Measurements from ENCODE around the gene TMEM37.

Gene TMEM37

DNA sequence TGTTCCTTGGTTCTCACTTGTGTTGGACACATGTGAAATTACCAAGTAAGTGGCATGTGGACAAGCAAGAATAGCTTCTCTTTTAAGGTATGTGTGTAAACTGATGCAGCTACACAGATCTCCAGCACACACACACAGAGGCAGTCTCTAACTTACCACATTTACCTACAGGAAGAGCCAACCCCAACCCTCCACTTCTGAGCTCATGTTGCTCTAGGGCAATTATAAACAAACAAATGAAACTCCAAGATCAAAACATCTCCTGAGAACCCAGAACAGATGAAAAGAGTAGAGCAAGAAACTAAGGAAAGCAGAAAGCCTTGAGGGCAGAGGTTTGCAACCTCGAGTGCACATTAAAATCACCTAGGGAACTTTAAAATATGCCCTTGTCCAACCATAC, 16.0 kb upstream of the TMEM37 start:
- intact Hi-C loops (cut with DNase I), result no loop called here
- DNase-seq, result no peak

DNA sequence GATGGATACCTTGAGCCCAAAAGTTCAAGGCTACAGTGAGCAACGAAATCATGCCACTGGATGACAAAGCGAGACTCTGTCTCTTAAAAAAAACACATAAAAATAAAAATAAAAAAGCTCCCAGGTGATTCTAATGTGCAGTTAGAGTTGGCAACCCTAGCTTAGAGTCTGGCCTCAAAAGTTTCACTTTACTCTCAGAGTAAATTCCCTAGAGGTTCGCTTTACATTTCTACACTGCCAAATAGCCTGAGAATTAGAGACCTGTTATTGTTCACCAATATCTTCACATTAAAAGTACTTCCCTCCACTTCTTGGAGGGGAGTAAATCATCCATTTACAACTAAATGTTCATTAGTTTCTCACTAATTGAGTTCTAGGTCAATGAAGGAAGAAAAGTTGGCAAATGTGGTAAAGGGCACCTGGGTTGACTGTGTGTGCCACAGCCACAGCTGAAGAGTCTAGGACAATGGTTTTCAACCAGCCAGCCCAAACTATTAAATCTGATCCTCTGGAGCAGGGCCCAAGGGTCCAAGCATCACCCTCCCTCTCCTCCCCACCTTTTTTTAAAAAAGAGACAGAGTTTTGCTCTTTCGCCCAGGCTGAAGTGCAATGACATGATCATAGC, 15.2 kb upstream of the TMEM37 start:
- intact Hi-C loops (cut with DNase I), result no loop called here

DNA sequence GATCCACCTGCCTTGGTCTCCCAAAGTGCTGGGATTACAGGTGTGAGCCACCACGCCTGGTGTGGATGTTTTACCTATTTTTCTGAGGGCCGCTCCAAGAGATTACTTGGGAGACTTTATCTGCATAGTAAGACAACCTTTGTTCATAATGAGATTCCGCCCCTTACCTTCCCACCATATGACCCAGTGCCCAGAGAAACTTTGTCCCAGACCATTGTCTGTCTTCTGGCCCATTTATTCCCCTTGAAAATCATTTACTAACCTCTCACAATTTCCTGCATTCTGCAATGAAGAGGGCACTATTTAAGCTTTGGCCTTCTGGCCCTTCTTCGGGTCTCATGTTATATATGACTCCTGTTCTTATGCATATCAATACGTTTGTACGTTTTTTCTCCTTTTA, 13.7 kb upstream of the TMEM37 start:
- no peak for DNase-seq
- intact Hi-C loops (cut with DNase I), result no loop called here

More for the DNA sequence above, 15.2 kb upstream of the TMEM37 start:
- no peak for DNase-seq

DNA sequence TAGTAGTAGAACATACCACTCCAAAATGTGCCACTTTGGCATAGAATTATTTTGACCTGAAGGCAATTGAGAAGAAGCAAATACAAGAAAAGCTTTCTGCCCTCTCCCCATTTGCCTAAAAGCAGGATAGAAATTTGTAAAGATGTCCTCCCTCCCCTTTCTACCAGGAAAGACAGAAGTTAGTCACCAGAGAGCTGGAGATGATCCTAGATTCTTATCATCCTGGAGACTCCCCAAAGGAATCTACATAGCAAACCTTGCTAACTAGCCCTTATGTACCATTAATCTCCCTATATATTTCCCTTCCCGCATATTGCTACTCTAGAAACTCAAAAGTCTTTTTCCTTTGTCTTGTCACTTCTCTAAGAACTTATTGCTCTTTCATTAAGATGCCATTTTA, 12.6 kb upstream of the TMEM37 start:
- DNase-seq, result no peak
- intact Hi-C loops (cut with DNase I), result no loop called here

DNA sequence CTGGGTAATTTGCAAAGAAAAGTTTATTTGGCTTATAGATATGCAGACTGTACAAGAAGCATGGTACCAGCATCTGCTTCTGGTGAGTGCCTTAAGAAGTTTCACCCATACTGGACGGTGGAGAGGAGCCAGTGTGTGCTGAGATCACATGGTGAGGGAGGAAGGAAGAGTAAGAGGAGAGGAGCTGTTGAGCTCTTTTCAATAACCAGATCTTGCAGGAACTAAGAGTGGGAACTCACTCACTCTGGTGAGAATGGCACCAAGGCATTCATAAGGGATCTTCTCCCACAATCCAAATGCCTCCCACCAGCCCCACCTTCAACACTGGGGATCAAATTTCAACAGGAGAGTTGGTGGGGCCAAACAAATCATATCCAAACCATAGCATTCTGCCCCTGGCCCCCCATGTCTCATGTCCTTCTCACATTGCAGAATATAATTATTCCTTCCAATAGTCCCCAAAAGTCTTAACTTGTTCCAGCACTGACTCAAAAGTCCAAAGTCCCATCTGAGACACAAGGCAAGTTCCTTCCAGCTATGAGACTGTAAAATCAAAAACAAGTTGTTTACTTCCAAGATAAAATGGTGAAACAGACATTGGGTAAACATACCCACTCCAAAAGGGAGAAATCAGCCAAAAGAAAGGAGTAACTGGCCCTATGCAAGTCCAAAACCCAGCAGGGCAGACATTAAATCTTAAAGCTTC, 11.7 kb upstream of the TMEM37 start:
- DNase-seq, result peak in 1 of 42 donors; percentile 21

DNA sequence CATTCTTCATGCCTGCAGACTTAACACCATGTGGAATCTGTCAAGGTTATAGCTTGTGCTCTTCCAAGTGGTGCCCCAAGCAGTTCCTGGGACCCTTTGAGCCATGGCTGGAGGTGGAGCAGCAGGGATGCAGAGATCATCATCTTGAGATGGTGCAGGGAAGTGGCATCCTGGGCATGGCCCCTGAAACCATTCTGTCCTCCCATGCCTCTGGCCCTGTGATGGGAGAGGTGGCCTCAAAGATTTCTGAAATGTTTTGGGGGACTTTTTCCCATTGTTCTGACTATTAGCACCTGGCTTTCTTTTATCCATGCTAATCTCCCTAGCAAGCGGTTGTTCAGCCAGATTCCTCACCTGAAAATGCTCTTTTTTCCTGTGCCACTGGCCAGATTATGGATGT, 10.3 kb upstream of the TMEM37 start:
- DNase-seq, result peak in 2 of 42 donors; percentile 9 to 11
- intact Hi-C loops (cut with DNase I), result no loop called here

More for the DNA sequence above, 11.7 kb upstream of the TMEM37 start:
- intact Hi-C loops (cut with DNase I), result no loop called here

DNA sequence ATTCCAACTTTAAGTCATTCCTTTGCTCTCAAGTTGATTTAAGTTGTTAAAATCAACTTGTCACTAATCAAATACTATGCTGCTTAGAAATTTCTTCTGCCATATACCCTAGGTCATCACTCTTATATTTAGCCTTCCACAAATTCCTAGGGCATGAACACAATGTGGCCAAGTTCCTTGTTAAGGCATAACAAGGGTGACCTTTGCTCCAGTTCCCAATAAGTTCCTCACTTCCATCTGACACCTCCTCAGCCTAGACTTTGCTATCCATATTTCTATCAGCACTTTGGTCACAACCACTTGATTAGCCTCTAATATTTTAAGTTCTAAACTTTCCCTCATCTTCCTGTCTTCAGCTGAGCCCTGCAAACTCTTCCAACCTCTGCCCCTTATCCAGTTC, 9.9 kb upstream of the TMEM37 start:
- no peak for DNase-seq
- intact Hi-C loops (cut with DNase I), result no loop called here

DNA sequence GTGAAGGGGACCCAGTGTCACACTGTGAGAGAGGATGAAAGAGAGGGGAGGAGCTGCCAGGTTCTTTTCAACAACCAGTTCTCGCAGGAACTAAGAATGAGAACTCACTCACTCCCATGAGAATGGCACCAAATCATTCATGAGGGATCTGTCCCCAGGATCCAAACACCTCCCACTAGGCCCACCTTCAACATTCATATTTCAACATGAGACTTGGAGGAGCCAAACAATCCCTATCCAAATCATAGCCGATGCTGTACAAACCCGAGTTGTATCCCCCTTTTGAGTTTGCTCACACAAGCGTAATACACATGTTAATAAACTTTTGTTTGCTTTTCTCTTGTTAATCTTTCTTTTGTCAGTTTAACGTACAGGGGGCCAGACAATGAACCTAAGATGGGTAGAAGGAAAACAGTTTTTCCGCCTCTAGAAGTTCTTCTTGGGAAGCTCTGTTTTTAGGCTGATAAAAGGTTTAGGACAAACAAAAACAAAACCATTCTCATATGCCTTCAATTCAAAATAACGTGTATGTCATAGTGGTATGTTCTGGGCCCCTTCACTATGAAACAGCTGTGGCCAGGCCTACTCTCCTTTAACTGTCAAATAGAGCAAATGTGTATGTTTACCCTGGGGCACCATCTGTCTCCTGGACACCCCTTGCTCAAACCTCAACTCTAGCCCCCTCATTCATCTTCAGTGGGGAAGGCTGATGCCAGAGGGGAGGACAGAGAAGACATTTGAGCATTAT, 9.1 kb upstream of the TMEM37 start:
- no peak for DNase-seq
- intact Hi-C loops (cut with DNase I), result no loop called here

DNA sequence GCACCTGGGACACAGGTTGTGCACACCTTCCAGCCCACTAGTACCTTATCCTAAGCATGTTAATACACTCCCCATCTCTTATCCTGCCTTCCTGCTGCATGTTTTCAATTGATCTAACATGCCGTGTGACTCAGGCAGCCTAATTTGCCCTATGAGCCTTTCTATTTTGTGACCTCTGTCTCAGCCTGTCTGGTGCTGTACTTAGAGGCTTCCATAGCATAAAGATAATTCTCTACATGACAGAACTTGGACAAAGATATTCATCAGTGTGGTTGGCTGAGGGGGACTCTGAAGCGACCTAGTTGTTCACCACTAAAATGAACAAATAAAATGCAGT, 8.6 kb upstream of the TMEM37 start:
- intact Hi-C loops (cut with DNase I), result no loop called here
- no peak for DNase-seq

DNA sequence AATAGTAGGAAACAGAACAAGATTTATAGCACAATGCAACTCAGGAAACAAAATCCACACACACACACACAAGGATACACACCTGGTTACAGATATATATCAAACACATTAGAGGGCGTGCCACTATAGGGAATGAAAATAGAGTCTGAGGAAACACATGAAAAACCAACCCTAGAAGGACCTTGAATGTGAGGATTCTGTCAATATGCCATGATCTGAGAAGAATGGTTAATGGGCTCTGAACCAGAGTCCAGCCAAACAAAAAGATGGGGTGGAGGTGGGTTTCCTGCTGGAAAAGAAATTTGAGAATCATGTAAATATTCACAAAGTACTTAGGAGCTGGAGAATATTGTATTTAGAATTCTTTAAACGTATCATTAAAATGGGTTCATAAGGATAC, 7.8 kb upstream of the TMEM37 start:
- intact Hi-C loops (cut with DNase I), result no loop called here
- no peak for DNase-seq

DNA sequence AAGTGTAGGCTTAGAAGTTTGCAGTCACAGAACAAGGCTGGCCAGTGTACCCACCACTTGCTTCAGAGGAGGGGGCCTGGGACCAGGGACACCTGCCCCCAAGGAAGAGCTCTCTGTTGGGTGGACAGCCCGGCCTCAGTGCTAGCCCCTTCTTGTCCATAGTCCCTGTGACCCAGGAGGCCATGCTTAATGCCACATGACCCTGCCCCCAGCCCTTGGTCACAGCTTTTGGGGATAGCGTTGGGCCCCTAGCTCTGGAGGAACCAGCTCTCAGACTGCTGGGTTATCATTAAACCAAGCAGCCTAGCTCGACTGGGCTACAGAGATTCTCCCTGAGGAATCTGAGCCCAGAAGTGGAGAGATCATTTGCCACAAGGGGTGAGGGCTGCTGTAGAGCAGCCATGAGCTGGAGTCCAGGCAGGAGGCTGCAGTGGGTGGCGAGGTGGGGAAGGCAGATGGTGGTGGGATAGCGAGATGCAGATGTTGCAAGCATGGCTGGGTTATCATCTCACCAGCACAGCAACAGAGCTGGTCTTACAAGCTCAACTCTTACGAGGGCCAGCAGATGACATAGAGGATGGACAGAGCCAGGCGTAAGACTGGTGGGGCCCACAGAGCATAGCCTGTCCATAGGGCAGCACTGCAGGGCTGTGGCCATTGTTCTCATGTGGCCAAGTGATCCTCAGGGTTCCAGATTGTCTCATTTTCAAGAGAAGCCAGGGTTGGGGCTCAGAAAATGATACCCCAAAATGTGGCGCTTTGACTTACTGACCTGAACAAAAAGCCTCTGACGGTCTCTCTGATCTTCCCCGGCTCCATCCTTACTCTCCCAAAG, 7.2 kb upstream of the TMEM37 start:
- intact Hi-C loops (cut with DNase I), result no loop called here
- no peak for DNase-seq

DNA sequence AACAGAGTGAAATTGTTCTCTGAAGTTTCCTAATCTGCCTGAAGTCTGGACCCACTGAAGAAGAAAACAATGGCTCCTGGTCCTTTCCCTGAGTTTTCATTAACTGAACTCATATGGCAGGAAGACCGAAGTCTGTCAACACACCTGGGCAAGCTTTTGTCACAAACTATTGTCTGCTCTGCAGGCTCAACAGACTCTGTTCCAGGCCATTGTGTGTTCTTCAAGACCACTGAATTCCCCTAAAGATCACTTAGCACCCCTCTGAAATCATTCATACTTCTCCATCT, 6.6 kb upstream of the TMEM37 start:
- no peak for DNase-seq
- intact Hi-C loops (cut with DNase I), result no loop called here

DNA sequence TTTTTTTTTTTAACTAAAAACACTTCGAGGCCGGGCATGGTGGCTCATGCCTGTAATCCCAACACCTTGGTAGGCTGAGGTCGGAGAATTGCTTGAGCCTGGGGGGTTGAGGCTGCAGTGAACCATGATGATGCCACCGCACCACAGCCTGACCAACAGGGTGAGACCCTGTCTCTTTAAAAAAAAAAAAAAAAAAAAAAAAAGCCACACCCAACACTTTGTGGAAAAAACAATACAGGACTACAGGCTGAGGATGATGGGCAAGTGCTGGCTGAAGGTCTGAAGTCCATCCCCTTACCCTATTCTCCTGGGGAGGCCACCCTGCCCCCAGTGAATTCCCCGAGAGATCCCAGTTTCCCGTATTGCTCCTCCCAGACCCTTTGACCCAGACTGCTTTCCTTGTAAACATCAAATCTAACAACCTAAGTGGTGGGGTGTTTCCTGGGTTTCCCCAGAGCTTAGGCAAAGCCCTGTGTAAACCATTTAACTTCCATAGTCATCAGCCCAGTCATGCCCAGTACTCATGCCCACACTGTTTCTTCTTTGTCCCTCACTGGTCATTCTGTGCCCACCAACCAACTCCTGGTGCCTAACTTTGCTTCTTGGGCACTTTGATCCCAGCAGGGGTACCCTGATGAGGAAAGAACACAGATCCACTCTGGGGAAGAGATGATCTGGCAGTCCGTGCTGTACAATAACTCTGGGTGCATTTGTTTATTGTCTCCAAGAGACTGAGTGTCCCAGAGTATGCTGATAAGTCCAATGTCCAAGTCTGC, 5.8 kb upstream of the TMEM37 start:
- intact Hi-C loops (cut with DNase I), result no loop called here
- no peak for DNase-seq

DNA sequence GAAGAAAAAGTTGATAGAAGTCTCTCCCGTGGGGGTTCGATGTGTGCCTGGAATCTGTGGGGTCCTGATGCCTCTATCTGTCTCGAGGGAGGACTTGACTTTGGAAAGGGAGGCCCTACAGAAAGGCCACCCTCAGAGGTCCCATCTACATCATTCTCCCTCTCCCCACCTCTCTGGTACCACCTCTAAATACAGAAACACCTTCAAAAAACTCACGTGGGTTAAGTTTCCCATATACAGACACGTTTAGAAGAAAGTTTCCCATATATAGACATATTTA, 5.3 kb upstream of the TMEM37 start:
- intact Hi-C loops (cut with DNase I), result no loop called here
- DNase-seq, result no peak

DNA sequence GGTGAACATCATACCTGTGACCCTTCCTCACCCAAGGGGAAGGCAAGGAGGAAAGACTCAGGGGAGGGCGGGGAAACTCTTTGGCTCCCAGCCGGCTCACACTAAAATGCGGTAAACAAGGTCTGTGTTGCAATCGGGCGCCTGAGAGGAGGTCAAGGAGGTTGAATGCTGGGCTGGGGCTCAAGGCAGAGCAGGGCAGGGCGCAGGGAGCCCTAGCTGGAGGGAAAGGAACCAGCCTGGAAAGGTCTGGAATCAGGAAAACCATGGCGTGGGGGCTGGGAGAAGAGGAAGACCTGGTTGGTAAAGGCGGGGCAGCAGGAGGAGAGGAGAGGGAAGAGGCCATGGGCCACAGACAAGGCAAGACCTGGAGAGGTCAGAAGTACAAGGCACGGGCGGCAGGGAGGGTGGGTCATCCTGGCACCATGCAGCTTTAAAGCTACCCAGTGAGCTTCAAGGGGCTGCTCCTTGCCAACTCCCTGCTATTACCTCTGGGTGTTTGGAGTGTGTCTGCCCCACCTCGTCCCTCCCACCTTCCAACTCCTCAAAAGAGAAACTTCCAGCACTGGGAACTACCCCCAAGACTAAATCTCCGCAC, 4.8 kb upstream of the TMEM37 start:
- no peak for DNase-seq
- intact Hi-C loops (cut with DNase I), result no loop called here

DNA sequence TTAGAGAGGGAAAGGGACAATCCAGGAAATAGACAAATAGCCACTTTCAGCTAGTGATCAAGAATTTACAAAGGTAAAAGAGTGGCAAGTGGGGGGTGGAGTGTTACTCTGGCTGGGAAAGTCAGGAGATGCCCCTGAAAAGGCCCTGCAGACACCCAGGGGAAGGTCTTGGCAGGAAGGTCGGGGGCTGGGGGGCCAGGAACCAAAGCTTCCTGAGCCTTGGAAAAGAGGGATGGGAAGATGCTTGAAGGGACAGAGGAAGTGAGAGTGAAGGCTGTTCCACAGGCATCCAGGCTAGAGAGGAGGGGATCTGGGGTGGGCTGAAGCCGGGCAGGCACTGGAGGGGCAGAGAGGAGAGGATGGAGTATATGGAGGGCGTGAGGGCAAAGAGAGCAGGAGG, 3.9 kb upstream of the TMEM37 start:
- intact Hi-C loops (cut with DNase I), result no loop called here
- DNase-seq, result no peak

DNA sequence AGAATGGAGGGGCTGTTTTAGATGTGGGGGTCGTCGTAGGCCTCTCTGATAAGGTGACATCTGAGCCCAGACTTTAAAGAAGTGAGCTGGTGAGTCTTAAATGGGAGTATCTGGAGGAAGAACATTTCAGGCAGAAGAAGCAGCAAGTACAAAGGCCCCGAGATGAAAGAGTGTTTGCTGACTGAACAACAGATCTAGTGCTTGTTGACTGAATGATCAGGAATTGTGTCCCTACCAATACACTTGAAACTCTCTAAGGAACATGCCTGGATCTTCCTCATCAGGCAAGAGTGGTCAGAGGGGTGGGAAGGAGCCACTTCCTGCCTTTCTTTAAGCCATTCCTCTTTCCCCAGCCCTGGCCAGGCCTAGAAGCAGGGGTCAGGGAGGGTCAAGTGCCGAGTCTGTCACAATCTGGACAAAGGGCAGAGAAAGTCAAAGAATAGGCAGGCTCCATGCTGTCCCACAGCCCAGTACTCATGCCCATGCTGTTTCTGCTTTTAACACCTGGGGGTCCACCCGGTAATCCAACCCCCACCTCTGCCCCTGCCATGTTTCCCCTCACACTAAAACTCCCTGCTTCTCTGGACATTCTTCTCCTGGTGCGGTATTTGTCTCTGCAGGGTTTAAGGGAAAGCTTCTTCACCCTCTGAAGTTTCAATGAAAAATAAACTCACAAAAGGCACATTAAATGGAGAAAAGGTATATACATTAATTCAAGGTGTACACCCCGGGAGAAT, 3.0 kb upstream of the TMEM37 start:
- intact Hi-C loops (cut with DNase I), result no loop called here
- DNase-seq, result no peak

DNA sequence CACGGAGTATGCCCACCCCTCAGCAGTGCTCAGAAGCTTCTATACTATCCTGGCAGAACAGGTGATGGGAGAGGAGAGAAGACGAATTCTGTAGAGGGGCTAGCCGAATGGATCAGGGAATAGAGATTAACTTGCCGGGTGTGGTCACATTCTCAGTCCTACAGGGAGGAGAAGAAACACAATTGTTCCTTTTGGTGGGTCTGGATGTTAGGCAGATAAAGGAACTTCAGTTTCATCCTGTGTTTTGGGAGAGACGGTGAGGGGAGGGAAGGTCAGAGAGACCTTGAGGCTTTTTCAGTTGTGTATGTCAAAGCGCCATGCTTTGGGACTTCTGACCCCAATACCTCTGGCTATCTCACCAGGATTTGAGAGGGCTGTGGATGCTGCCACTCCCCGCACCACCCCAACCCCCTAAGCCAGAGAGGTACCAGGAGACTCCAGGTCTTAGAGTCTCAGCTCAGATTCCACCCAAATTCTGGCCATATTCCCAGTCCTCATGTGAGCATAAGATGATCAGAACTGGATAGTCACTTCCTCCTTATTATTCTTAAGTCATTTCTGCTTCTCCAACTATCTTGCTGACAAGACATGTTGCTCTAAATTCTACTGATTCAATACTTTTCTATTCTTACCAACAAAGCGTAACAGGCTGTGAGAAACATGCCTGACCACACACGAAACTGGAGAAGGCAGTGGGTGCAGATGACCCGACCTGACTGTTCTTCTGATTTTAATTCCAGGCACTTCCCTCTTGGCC, 2.3 kb upstream of the TMEM37 start:
- intact Hi-C loops (cut with DNase I), result no loop called here
- no peak for DNase-seq

Measured in head of caudate nucleus (tissue), 42 donors.